Trophoblast cell (in vitro differentiated cells and primary cell): ENCODE data around the gene SSPN.

ENCODE experiments used
- DNase-seq, 2 donors: peaks; one replicate each; pipeline ENCODE4 v3.0.0-alpha.2; 2016
- H2AFZ ChIP-seq: 2 replicates; pipeline ENCODE4 v1.6.1; 2013; ENCODE audit warnings: low read length, moderate library complexity, mild to moderate bottlenecking; ENCODE audit not compliant: insufficient read depth, poor library complexity
- H2AK5ac ChIP-seq: 2 replicates; pipeline ENCODE4 v1.6.1; 2013; ENCODE audit warnings: mild to moderate bottlenecking, low read length
- H2BK120ac ChIP-seq: 2 replicates; pipeline ENCODE4 v1.6.1; 2013; ENCODE audit warnings: low read length, mild to moderate bottlenecking, moderate library complexity; ENCODE audit not compliant: insufficient read depth, poor library complexity
- H2BK12ac ChIP-seq: 2 replicates; pipeline ENCODE4 v1.6.1; 2013; ENCODE audit warnings: mild to moderate bottlenecking, low read length, moderate library complexity
- H2BK5ac ChIP-seq: 2 replicates; pipeline ENCODE4 v1.6.1; 2013; ENCODE audit warnings: low read length, low read depth, moderate library complexity, mild to moderate bottlenecking; ENCODE audit not compliant: poor library complexity
- H3K14ac ChIP-seq: 2 replicates; pipeline ENCODE4 v1.6.1; 2013; ENCODE audit warnings: mild to moderate bottlenecking, low read length
- H3K18ac ChIP-seq: 2 replicates; pipeline ENCODE4 v1.6.1; 2013; ENCODE audit warnings: mild to moderate bottlenecking, low read length
- H3K23ac ChIP-seq: 2 replicates; pipeline ENCODE4 v1.6.1; 2013; ENCODE audit warnings: low read length
- H3K27ac ChIP-seq: 2 replicates; pipeline ENCODE4 v1.5.1; 2013; ENCODE audit warnings: low read depth, mild to moderate bottlenecking, inconsistent platforms, low read length, moderate library complexity
- H3K27me3 ChIP-seq: 2 replicates; pipeline ENCODE4 v1.6.1; 2013; ENCODE audit warnings: inconsistent platforms, mild to moderate bottlenecking, low read length, moderate library complexity; ENCODE audit not compliant: insufficient read depth
- H3K36me3 ChIP-seq, 2 experiments: 1 replicate in 1 of 2; 2 replicates in 1 of 2; pipeline ENCODE4 v1.6.1; 2013; ENCODE audit warnings: low read length in 2 of 2, mild to moderate bottlenecking in 2 of 2, moderate library complexity in 1 of 2; ENCODE audit not compliant: insufficient read depth in 2 of 2, control insufficient read depth in 1 of 2
- H3K4ac ChIP-seq: 2 replicates; pipeline ENCODE4 v1.6.1; 2013; ENCODE audit warnings: low read depth, mild to moderate bottlenecking, low read length, moderate library complexity
- H3K4me1 ChIP-seq, 2 experiments: 1 replicate in 1 of 2; 2 replicates in 1 of 2; pipeline ENCODE4 v1.6.1; 2013; ENCODE audit warnings: low read length in 2 of 2, mild to moderate bottlenecking in 2 of 2, moderate library complexity in 1 of 2; ENCODE audit not compliant: insufficient read depth in 2 of 2, control insufficient read depth in 1 of 2
- H3K4me2 ChIP-seq: 2 replicates; pipeline ENCODE4 v1.6.1; 2013; ENCODE audit warnings: inconsistent platforms, mild to moderate bottlenecking, low read length, moderate library complexity
- H3K4me3 ChIP-seq: 2 replicates; pipeline ENCODE4 v1.5.1; 2013; ENCODE audit warnings: mild to moderate bottlenecking, low read depth, low read length, inconsistent platforms
- H3K79me1 ChIP-seq: one replicate; pipeline ENCODE4 v1.6.1; 2013; ENCODE audit warnings: low read length
- H3K79me2 ChIP-seq: 2 replicates; pipeline ENCODE4 v1.6.1; 2013; ENCODE audit warnings: low read length, mild to moderate bottlenecking; ENCODE audit not compliant: control insufficient read depth, insufficient read depth, poor library complexity
- H3K9ac ChIP-seq: 2 replicates; pipeline ENCODE4 v1.6.1; 2013; ENCODE audit warnings: mild to moderate bottlenecking, low read length
- H3K9me3 ChIP-seq: 2 replicates; pipeline ENCODE4 v1.6.1; 2013; ENCODE audit warnings: low read depth, mild to moderate bottlenecking, control low read depth, inconsistent platforms, low read length; ENCODE audit not compliant: insufficient read depth
- H4K12ac ChIP-seq: 2 replicates; pipeline ENCODE4 v1.6.1; 2013; ENCODE audit warnings: low read depth, mild to moderate bottlenecking, low read length, moderate library complexity
- H4K8ac ChIP-seq: 2 replicates; pipeline ENCODE4 v1.6.1; 2013; ENCODE audit warnings: low read depth, mild to moderate bottlenecking, low read length, moderate library complexity
- H4K91ac ChIP-seq: one replicate; pipeline ENCODE4 v1.6.1; 2013; ENCODE audit warnings: low read depth, mild to moderate bottlenecking, low read length, moderate library complexity
- WGBS: extraction: QIAGEN DNeasy Blood & Tissue Kit; methylation state at CpG from one replicate; pipeline ENCODE4 v1.1.7; 2013; ENCODE audit warnings: missing lambda C conversion rate; ENCODE audit not compliant: insufficient read length, insufficient coverage; ENCODE audit errors: extremely low coverage; 5-methylcytosine and 5-hydroxymethylcytosine counted together

SSPN gene

DNA sequence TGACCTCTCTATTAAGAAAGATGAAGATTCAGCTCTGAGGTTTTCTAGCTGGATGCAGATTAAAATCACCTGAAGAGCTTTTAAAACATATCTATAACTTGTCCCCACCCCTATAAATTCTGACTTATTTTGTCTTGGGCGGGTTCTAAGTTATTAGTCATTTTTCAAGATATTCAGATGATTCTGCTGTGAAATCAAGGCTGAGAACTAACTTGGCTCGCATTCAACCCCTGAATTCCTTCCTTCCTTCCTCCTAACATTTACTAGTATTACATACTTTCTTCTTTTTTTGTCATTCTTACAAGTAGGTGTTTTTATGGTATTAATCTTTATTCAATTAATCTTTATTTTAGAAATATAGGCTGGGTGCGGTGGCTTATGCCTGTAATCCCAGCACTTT lies 55.4 kb downstream of the SSPN start:
- no peaks in the 10 kb centered on the region for H3K79me1 ChIP-seq
- H3K23ac ChIP-seq = no peak overlapping the region
- no peak overlapping the region for H3K18ac ChIP-seq
- no peak overlapping the region for H2BK12ac ChIP-seq
- no peak overlapping the region for H4K91ac ChIP-seq
- H3K27me3 ChIP-seq = no peaks in the 10 kb centered on the region
- no peak overlapping the region for H3K4ac ChIP-seq
- no peak overlapping the region for H3K9ac ChIP-seq
- peaks cover 3% of the 10 kb centered on the region for H3K9me3 ChIP-seq
- H2BK120ac ChIP-seq = no peak overlapping the region
- peaks cover 3 to 6% of the 10 kb centered on the region in 2 experiments for H3K4me1 ChIP-seq
- no peaks in the 10 kb centered on the region for H3K79me2 ChIP-seq
- no peak overlapping the region for H3K27ac ChIP-seq
- no peak overlapping the region for H3K4me3 ChIP-seq
- no peak overlapping the region for H3K14ac ChIP-seq
- no CpG with 5 or more reads among the region's 3 CpGs for whole genome bisulfite sequencing
- DNase-seq = no peak
- no peaks in the 10 kb centered on the region for H3K36me3 ChIP-seq
- no peak overlapping the region for H2AK5ac ChIP-seq
- no peak overlapping the region for H2BK5ac ChIP-seq
- H4K12ac ChIP-seq = no peak overlapping the region
- H3K4me2 ChIP-seq = no peak overlapping the region
- no peak overlapping the region for H2AFZ ChIP-seq
- no peak overlapping the region for H4K8ac ChIP-seq

DNA sequence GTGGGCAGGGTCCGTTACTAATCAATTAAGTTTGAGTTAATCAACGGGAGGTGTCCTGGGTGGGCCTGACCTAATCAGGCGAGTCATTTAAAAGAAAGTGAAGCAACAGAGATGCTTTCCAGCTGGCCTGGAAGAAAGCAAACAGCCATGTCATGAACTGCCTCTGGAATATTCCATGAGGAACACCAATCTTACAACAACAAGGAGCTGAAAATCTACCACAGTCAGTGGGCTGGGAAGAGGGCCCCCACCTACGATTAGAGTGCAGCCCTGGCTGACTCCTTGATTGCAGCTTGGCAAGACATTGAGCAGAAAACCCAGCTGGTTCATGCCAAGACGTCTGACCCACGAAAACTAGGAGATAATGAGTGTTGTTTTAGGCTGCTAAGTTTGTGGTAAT lies 56.2 kb downstream of the SSPN start:
- no peaks in the 10 kb centered on the region for H3K36me3 ChIP-seq
- H2BK120ac ChIP-seq = no peak overlapping the region
- no peaks in the 10 kb centered on the region for H3K79me1 ChIP-seq
- H3K4ac ChIP-seq = no peak overlapping the region
- H2AFZ ChIP-seq = no peak overlapping the region
- peak overlapping the region; percentile 13 for H2BK12ac ChIP-seq
- H3K27ac ChIP-seq = no peak overlapping the region
- no peak for DNase-seq
- no peak overlapping the region for H3K4me2 ChIP-seq
- H2BK5ac ChIP-seq = no peak overlapping the region
- H4K8ac ChIP-seq = no peak overlapping the region
- no peak overlapping the region for H3K18ac ChIP-seq
- no peak overlapping the region for H3K9ac ChIP-seq
- peaks cover 9% of the 10 kb centered on the region for H3K9me3 ChIP-seq
- H3K27me3 ChIP-seq = no peaks in the 10 kb centered on the region
- H3K79me2 ChIP-seq = no peaks in the 10 kb centered on the region
- peaks cover 0 to 1% of the 10 kb centered on the region in 2 experiments for H3K4me1 ChIP-seq
- no peak overlapping the region for H3K14ac ChIP-seq
- H4K91ac ChIP-seq = no peak overlapping the region
- WGBS = no CpG with 5 or more reads among the region's 6 CpGs
- no peak overlapping the region for H3K4me3 ChIP-seq
- H2AK5ac ChIP-seq = no peak overlapping the region
- H3K23ac ChIP-seq = no peak overlapping the region
- H4K12ac ChIP-seq = no peak overlapping the region

DNA sequence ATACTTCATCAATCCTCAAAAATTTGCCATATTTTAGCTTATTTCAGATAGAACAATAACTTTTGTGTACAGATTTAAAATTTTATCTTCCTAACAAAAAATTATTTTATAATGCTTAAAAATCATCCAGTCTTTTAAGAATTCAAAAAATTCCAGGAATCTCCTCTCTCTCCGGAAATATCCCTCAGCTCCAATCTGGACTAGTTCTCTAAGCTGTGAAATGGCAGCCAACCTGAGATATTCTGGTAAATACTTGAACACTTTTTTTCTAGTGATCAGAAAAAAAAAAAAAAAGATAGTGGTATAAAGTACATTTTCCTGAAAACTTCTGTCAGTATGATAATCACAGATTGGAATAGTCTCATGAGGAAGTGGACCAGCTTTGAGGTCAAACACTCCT lies 57.6 kb downstream of the SSPN start:
- H3K9ac ChIP-seq = no peak overlapping the region
- no peak overlapping the region for H2AFZ ChIP-seq
- no peak overlapping the region for H3K4me3 ChIP-seq
- no peaks in the 10 kb centered on the region for H3K79me1 ChIP-seq
- no peak overlapping the region for H2BK5ac ChIP-seq
- H3K4me2 ChIP-seq = no peak overlapping the region
- no peak overlapping the region for H3K14ac ChIP-seq
- H3K23ac ChIP-seq = no peak overlapping the region
- H2BK120ac ChIP-seq = no peak overlapping the region
- H3K18ac ChIP-seq = no peak overlapping the region
- no peaks in the 10 kb centered on the region for H3K79me2 ChIP-seq
- H3K27me3 ChIP-seq = no peaks in the 10 kb centered on the region
- H4K12ac ChIP-seq = no peak overlapping the region
- no peak overlapping the region for H3K4ac ChIP-seq
- no peak overlapping the region for H2AK5ac ChIP-seq
- no peak overlapping the region for H4K8ac ChIP-seq
- no peak overlapping the region for H4K91ac ChIP-seq
- H3K9me3 ChIP-seq = peaks cover 12% of the 10 kb centered on the region
- no peak overlapping the region for H3K27ac ChIP-seq
- no peaks in the 10 kb centered on the region for H3K4me1 ChIP-seq
- H2BK12ac ChIP-seq = no peak overlapping the region
- no CpG with 5 or more reads among the region's 1 CpG for WGBS
- no peak for DNase-seq
- H3K36me3 ChIP-seq = no peaks in the 10 kb centered on the region

DNA sequence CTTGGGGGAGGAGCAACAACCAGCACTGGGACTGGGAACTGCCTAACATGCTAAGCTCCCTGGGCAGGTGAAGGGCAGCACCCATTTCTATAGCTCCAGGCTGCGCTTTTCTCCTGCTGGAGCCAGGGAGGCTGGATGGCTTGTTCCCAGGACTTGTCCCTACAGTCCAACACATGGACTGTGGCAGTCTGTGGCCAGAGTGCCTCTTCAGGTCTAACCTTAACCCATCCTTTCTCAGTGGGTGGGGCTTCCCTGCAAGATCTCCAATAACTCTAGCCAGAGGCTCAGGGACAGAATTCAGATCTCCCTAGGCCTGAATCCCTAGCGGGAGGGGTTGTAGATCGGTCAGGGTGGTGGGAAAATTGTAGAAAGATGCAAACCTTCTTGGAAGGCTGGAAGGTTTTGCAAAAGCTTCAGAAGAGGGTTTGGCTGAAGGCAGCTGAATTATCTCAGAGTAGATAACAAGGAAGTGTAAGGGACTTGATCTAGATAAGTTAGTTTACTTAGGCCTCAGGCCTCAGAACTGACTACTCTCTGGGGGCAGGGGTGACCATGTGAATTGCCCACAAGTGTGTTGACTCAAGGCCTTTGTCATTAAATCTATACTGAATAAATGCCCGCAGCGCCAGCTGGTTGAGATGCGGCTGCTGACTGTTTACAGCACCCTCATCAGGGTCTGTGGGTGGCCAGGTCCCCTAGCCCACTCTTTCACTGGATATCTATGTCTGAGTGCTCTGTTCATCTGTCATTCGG lies 60.7 kb downstream of the SSPN start:
- Histone ChIP-seq H2AK5ac (no peak overlapping the region), H3K4me1 (no peaks in the 10 kb centered on the region), H3K18ac (no peak overlapping the region), H3K14ac (no peak overlapping the region), H3K36me3 (no peaks in the 10 kb centered on the region), H4K12ac (no peak overlapping the region), H3K4me2 (no peak overlapping the region), H3K9me3 (peaks cover 9% of the 10 kb centered on the region), H3K9ac (no peak overlapping the region), H3K79me1 (no peaks in the 10 kb centered on the region), H3K23ac (no peak overlapping the region), H3K4ac (no peak overlapping the region), H3K27ac (no peak overlapping the region), H4K8ac (no peak overlapping the region), H2BK5ac (no peak overlapping the region), H3K79me2 (no peaks in the 10 kb centered on the region), H2AFZ (no peak overlapping the region), H3K27me3 (no peaks in the 10 kb centered on the region), H4K91ac (no peak overlapping the region), H2BK12ac (no peak overlapping the region), H2BK120ac (no peak overlapping the region), H3K4me3 (no peak overlapping the region)
- no CpG with 5 or more reads among the region's 7 CpGs for WGBS
- no peak for DNase-seq
